IMR-90 (cell line): Measurements from ENCODE around the gene FRMD1. TPM values are rescaled to one million over a fixed set of nuclear protein-coding genes. Genes with fewer than 3 reads are reported as not detected.
A peak's percentile ranks its signal among the peaks of the same experiment; 100 is the strongest.

ENCODE experiments used
- ATAC-seq: fragments of 200-7000 bp; cut with Tn5 transposase; 2 replicates; pipeline ENCODE4 v1.9.1; 2020; ENCODE audit warnings: low read depth, mild to moderate bottlenecking, moderate library complexity
- BruUV-seq: library from RNA; stranded (reverse); fragments of 400-500 nt; replicated peaks from 2 replicates; lab custom pipeline; 2021; lab: Mats Ljungman, UMichigan
- CTCF ChIA-PET: fragments of 300-600 bp; formaldehyde crosslinking; extraction: SDS; loops from one replicate; lab custom pipeline; 2021; ENCODE audit warnings: antibody characterized with exemption; lab: Yijun Ruan, JAX
- POLR2A ChIA-PET: fragments of 300-600 bp; sonication (Branson Sonifier 250); formaldehyde crosslinking; loops from one replicate; lab custom pipeline; 2022; ENCODE audit warnings: antibody characterized with exemption; ENCODE audit not compliant: unreplicated experiment; lab: Charles Lee
- DNase-seq: peaks from one replicate; pipeline ENCODE4 v3.0.0; 2013
- H2AFZ ChIP-seq: replicated peaks from 2 replicates; pipeline ENCODE3; 2013; ENCODE audit warnings: low read length, mild to moderate bottlenecking; ENCODE audit not compliant: poor library complexity
- H2AK5ac ChIP-seq: 2 replicates; pipeline ENCODE4 v1.6.1; 2013; ENCODE audit warnings: low read depth, low read length, inconsistent platforms
- H2AK9ac ChIP-seq: replicated peaks from 2 replicates; pipeline ENCODE3; 2013; ENCODE audit warnings: mild to moderate bottlenecking, low read depth, low read length, moderate library complexity; ENCODE audit not compliant: poor library complexity
- H2BK120ac ChIP-seq: 2 replicates; pipeline ENCODE4 v1.6.1; 2013; ENCODE audit warnings: low read depth, low read length, inconsistent platforms
- H2BK15ac ChIP-seq: 3 replicates; pipeline ENCODE4 v1.6.1; 2013; ENCODE audit warnings: low read depth, low read length, inconsistent platforms
- H2BK20ac ChIP-seq: 2 replicates; pipeline ENCODE4 v1.6.1; 2013; ENCODE audit warnings: low read depth, mild to moderate bottlenecking, inconsistent platforms, low read length, moderate library complexity
- H2BK5ac ChIP-seq: 2 replicates; pipeline ENCODE4 v1.6.1; 2013; ENCODE audit warnings: mild to moderate bottlenecking, low read depth, low read length, inconsistent platforms; ENCODE audit not compliant: poor library complexity, severe bottlenecking
- H3K14ac ChIP-seq: replicated peaks from 2 replicates; pipeline ENCODE4 v1.6.1; 2013; ENCODE audit warnings: low read depth, low read length, inconsistent platforms
- H3K18ac ChIP-seq: 2 replicates; pipeline ENCODE4 v1.6.1; 2013; ENCODE audit warnings: low read depth, low read length, control low read depth
- H3K23ac ChIP-seq: 2 replicates; pipeline ENCODE4 v1.6.1; 2013; ENCODE audit warnings: low read depth, low read length, inconsistent platforms
- H3K27ac ChIP-seq: 2 replicates; pipeline ENCODE4 v1.5.1; 2013; ENCODE audit warnings: mild to moderate bottlenecking, control low read depth, low read length; ENCODE audit not compliant: insufficient read depth
- H3K27me3 ChIP-seq: 2 replicates; pipeline ENCODE4 v1.6.1; 2013; ENCODE audit warnings: low read length; ENCODE audit not compliant: control insufficient read depth, insufficient read depth
- H3K36me3 ChIP-seq: 2 replicates; pipeline ENCODE4 v1.6.1; 2013; ENCODE audit warnings: low read length, mixed read lengths; ENCODE audit not compliant: control insufficient read depth, insufficient read depth
- H3K4ac ChIP-seq: 2 replicates; pipeline ENCODE4 v1.6.1; 2013; ENCODE audit warnings: low read depth, low read length, inconsistent platforms
- H3K4me1 ChIP-seq: 2 replicates; pipeline ENCODE4 v1.6.1; 2013; ENCODE audit warnings: low read length, mixed read lengths; ENCODE audit not compliant: control insufficient read depth, insufficient read depth
- H3K4me2 ChIP-seq: 2 replicates; pipeline ENCODE4 v1.6.1; 2013; ENCODE audit warnings: low read depth, mild to moderate bottlenecking, control low read depth, low read length, moderate library complexity
- H3K4me3 ChIP-seq: 2 replicates; pipeline ENCODE4 v1.5.1; 2013; ENCODE audit warnings: low read depth, mild to moderate bottlenecking, control low read depth, low read length, moderate library complexity; ENCODE audit not compliant: insufficient read depth
- H3K56ac ChIP-seq: 2 replicates; pipeline ENCODE4 v1.6.1; 2013; ENCODE audit warnings: low read length, inconsistent platforms; ENCODE audit not compliant: insufficient read depth; ENCODE audit errors: extremely low read depth
- H3K79me1 ChIP-seq, 2 experiments: 2 replicates each; pipeline ENCODE4 v1.6.1; 2013; ENCODE audit warnings: low read length in 2 of 2, inconsistent platforms in 1 of 2, low read depth in 1 of 2
- H3K9ac ChIP-seq: 2 replicates; pipeline ENCODE4 v1.6.1; 2013; ENCODE audit warnings: low read depth, low read length, control low read depth
- H3K9me1 ChIP-seq: 2 replicates; pipeline ENCODE4 v1.6.1; 2013; ENCODE audit warnings: low read length, inconsistent platforms; ENCODE audit not compliant: insufficient read depth
- H3K9me3 ChIP-seq: 2 replicates; pipeline ENCODE4 v1.6.1; 2013; ENCODE audit warnings: low read length; ENCODE audit not compliant: control insufficient read depth, insufficient read depth
- H4K20me1 ChIP-seq: 2 replicates; pipeline ENCODE4 v1.6.1; 2013; ENCODE audit warnings: low read length, inconsistent platforms; ENCODE audit not compliant: insufficient read depth
- H4K5ac ChIP-seq: 2 replicates; pipeline ENCODE4 v1.6.1; 2013; ENCODE audit warnings: mild to moderate bottlenecking, low read depth, low read length, control low read depth
- H4K8ac ChIP-seq, 2 experiments: 2 replicates each; pipeline ENCODE4 v1.6.1; 2013; ENCODE audit warnings: low read depth in 2 of 2, low read length in 2 of 2, control low read depth in 1 of 2, inconsistent platforms in 1 of 2
- H4K91ac ChIP-seq: 2 replicates; pipeline ENCODE4 v1.6.1; 2013; ENCODE audit warnings: low read depth, low read length, inconsistent platforms; ENCODE audit not compliant: insufficient read depth
- CEBPB ChIP-seq: IDR thresholded peaks from 2 replicates; pipeline ENCODE4 v1.6.1; 2012; ENCODE audit warnings: low read depth, low read length, improper control_type of control experiment
- CHD1 ChIP-seq: IDR thresholded peaks from 2 replicates; pipeline ENCODE4 v1.6.1; 2012; ENCODE audit warnings: low read depth, low read length, improper control_type of control experiment
- FOS ChIP-seq: fragments of 150-350 bp; IDR thresholded peaks from 2 replicates; pipeline ENCODE4 v1.6.1; 2016; ENCODE audit warnings: low read depth, low read length
- MAZ ChIP-seq: IDR thresholded peaks from 2 replicates; pipeline ENCODE4 v1.6.1; 2012; ENCODE audit warnings: low read depth, mild to moderate bottlenecking, low read length, improper control_type of control experiment, moderate library complexity, borderline replicate concordance
- MXI1 ChIP-seq: IDR thresholded peaks from 2 replicates; pipeline ENCODE4 v1.6.1; 2012; ENCODE audit warnings: low read depth, mild to moderate bottlenecking, low read length, moderate library complexity, borderline replicate concordance
- NFE2L2 ChIP-seq: fragments of 150-350 bp; IDR thresholded peaks from 2 replicates; pipeline ENCODE4 v1.6.1; 2016; ENCODE audit warnings: low read depth, mild to moderate bottlenecking, low read length
- RAD21 ChIP-seq: IDR thresholded peaks from 2 replicates; pipeline ENCODE4 v1.6.1; 2012; ENCODE audit warnings: low read length, improper control_type of control experiment
- RCOR1 ChIP-seq: IDR thresholded peaks from 2 replicates; pipeline ENCODE4 v1.6.1; 2012; ENCODE audit warnings: mild to moderate bottlenecking, low read length, improper control_type of control experiment; ENCODE audit not compliant: insufficient replicate concordance
- RFX5 ChIP-seq: IDR thresholded peaks from 2 replicates; pipeline ENCODE4 v1.8.0; 2012; ENCODE audit warnings: low read depth, mild to moderate bottlenecking, low read length, moderate library complexity
- SMC3 ChIP-seq: fragments of 150-350 bp; IDR thresholded peaks from 2 replicates; pipeline ENCODE4 v1.6.1; 2016; ENCODE audit warnings: low read depth, mild to moderate bottlenecking, antibody characterized with exemption, low read length, moderate library complexity
- WGBS, 2 experiments: methylation state at CpG; one replicate each; pipeline versions ENCODE4 v1.1.5 to v1.1.7; 2013; ENCODE audit warnings: missing lambda C conversion rate in 2 of 2; ENCODE audit not compliant: insufficient read length in 1 of 2; ENCODE audit errors: extremely low coverage in 2 of 2; 5-methylcytosine and 5-hydroxymethylcytosine counted together
- dilution Hi-C: fragments of 300-500 bp; cut with HindIII; formaldehyde crosslinking; loops from one replicate; pipeline ENCODE4 v1.14.3; 2018; ENCODE audit warnings: low sequenced_read_pairs; ENCODE audit not compliant: unreplicated experiment
- in situ Hi-C: fragments of 300-500 bp; cut with MboI; formaldehyde crosslinking; loops from 3 replicates; pipeline ENCODE4 v1.14.3; 2019; ENCODE audit warnings: low sequenced_read_pairs, inconsistent platforms, mixed read lengths
- intact Hi-C: fragments of 100-400 bp; cut with micrococcal nuclease; formaldehyde crosslinking; loops from 2 replicates; pipeline ENCODE4 v1.10.0; 2022
- polyA plus RNA-seq, 3 experiments: library from polyadenylated mRNA; depleted of rRNA; stranded (reverse); fragments of >200 nt; gene quantifications; 2 replicates each; pipeline ENCODE4 v1.2.3, GENCODE V29; 2012; ENCODE audit warnings: low replicate concordance in 1 of 3
- total RNA-seq: library from RNA; depleted of rRNA; stranded (reverse); fragments of >200 nt; gene quantifications from 2 replicates; pipeline ENCODE4 v1.2.3, GENCODE V29; 2012

The FRMD1 gene
- total and polyA plus RNA-seq, 2 of the 4 experiments (the other 2 are of a cell fraction) = not detected

GRCh38 chr6:168045141-168045691 lies 33.8 kb downstream of the FRMD1 start:
- Histone ChIP-seq H2BK20ac (no peak overlapping the region), H4K5ac (no peak overlapping the region; the same call in 1 of the 2 replicates), H3K4me3 (no peak overlapping the region), H2BK15ac (no peak overlapping the region), H3K23ac (no peak overlapping the region), H2AK9ac (no peak overlapping the region), H3K14ac (no peak overlapping the region), H3K9me3 (no peaks in the 10 kb centered on the region), H4K91ac (no peak overlapping the region), H3K9me1 (no peaks in the 10 kb centered on the region), H2AK5ac (no peak overlapping the region), H4K20me1 (no peaks in the 10 kb centered on the region), H3K79me1 (no peaks in the 10 kb centered on the region), H4K8ac (peak overlapping the region in 1 of 2 experiments; percentile 39; a peak in 1 of 4 replicates), H3K18ac (no peak overlapping the region; the same call in 1 of the 2 replicates), H3K27me3 (no peaks in the 10 kb centered on the region), H3K4me1 (peaks cover 6% of the 10 kb centered on the region; the same call in 1 of the 2 replicates), H2BK5ac (no peak overlapping the region), H3K9ac (no peak overlapping the region), H3K36me3 (no peaks in the 10 kb centered on the region), H3K4me2 (no peak overlapping the region), H3K4ac (no peak overlapping the region), H3K56ac (no peak overlapping the region), H2BK120ac (no peak overlapping the region), H3K27ac (no peak overlapping the region), H2AFZ (no peak overlapping the region)
- intact Hi-C loops = no loop called here
- ChIA-PET POLR2A (interaction anchor here (0.6 kb wide), 1 partner anchor 24 kb away, joined by 3 read pairs; no protein-coding TSS in a partner anchor), CTCF (interaction anchor here (0.5 to 0.6 kb wide), 3 partner anchors 13 to 116 kb away, joined by 3 to 4 read pairs (median 3); no protein-coding TSS in a partner anchor)
- no TSS peak for BruUV-seq
- no peak for TF ChIP-seq CEBPB
- TF ChIP-seq CHD1 = no peak
- no peak for TF ChIP-seq RAD21
- TF ChIP-seq RCOR1 = no peak
- no peak for TF ChIP-seq SMC3
- TF ChIP-seq MAZ = no peak
- TF ChIP-seq MXI1 = no peak
- no peak for TF ChIP-seq RFX5
- no peak for TF ChIP-seq FOS
- no peak for TF ChIP-seq NFE2L2
- DNase-seq = no peak
- no peak for ATAC-seq
- dilution Hi-C loops = no loop called here
- in situ Hi-C loops = no loop called here
- 100% methylated on average over 1 of the region's 19 CpGs; no CpG with 5 or more reads in 1 of the 2 experiments for WGBS, 2 experiments
